Stimulated activated CD8-positive, alpha-beta memory T cell treated with anti-CD3 and anti-CD28 coated beads, Interleukin-12 subunit alpha, Interleukin-12 subunit beta, amount 100 ng/mL, for 24 hours (primary cell): Measurements from ENCODE around the gene KIF2C.
A peak's percentile ranks its signal among the peaks of the same experiment; 100 is the strongest.
"Not testable (repeated sequence)": the region's sequence is repeated elsewhere in the genome, so short reads cannot be mapped to it uniquely, and the experiment has no call there.

Experiments
- DNase-seq: peaks from one replicate; pipeline ENCODE4 v3.0.0-alpha.2; 2020; ENCODE audit errors: extremely low read depth

KIF2C gene

DNA sequence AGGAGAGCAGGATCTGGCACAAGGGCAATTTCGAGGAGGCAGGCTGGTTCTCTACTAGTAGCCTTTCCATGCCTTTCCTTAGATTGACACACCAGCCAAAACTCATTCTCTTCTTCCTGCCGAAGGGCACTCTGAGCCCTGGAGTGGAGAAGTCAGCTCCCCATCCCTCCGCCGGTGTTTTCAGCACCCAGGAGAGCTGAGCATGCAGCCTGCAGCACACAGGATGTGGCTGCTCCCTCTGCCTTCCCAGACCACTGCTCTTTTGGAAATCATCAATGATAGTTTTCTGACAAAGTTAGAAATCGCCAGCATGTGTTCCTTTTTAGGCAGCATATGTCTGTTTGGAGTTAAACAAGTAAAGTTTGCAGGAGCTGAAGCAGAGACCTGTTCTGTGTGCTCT lies 20.3 kb upstream of the KIF2C start:
- no peak for DNase-seq

DNA sequence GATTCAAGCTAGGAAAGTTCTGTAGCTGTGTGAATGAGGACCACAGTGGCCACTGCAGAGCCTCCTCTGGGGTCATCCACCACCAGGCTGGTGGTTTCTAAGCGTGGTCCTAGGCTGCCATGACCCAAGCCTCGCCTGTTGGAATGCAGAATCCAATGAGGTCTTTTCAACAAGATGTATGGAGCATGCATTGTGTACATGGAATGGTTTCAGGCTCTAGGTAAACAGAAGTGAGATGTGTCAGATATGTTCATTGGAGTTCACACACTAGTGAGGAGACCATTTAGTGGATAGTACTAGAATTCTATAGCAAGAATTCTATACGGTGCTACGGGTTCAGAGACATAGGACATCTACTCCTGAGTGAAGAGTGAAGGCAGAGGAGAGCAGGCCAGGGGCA lies 19.4 kb upstream of the KIF2C start:
- no peak for DNase-seq

DNA sequence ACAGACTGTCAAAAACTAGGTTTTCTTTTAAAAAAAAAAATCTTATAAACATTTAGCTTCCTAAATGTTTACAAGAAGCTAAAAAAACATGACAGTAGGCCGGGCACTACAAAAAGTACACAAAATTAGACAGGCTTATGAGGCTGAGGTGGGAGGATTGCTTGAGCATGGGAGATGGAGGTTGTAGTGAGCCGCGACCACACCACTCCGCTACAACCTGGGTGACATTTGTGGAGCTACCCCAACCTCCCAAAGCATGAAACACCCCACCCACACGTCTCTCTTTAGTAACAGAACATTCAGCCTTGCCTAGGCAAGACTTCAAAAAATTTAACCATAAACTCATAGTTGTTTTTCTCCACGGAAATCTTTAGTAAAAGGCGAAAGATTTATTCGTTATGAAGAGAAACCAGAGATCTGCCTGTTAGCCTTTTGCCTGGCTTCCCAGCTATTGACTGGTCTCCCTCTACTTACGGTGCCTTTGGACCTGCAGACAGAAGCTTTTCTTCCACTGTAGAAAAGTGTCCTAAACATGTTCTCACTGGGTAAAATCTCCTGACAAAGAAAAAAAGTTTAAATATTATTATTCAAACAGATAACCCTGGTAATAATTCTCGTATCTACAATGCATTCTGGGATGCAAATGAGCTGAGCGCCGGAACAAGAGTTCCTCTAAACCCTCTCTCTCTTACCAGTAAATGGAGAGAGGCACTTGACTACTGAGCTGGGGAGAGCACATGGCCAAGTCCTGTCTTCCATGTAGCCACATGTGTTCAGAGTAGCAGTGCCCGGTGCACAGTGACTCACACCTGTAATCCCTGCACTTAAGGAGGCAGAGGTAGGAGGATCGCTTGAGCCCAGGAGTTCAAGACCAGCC lies 17.9 kb upstream of the KIF2C start:
- peak; percentile 66 for DNase-seq

DNA sequence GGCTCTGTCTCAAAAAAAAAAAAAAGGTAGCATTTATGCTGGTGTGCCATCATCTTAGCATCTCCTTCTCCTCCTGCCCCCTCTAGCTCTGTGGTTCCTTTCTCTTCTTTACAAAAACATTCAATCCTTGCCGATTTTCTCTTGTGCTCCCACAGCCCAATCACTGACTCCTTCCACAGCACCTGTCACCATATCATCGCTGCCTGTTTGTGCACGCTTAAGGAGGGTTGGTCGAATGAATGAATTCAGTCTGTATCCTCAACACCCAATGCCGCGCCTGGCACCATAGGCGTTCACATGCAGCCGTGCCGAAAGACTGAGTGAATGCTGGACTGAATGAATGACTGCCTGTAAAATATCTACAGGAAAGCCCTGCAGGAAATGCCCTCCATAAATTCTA lies 16.6 kb upstream of the KIF2C start:
- DNase-seq = no peak

- no peak for DNase-seq
Observed at GRCh38 chr1:44723496-44724295, 15.9 kb upstream of the KIF2C start.

- no peak for DNase-seq
Observed at GRCh38 chr1:44724296-44724954, 15.2 kb upstream of the KIF2C start.

- DNase-seq = no peak
Observed at GRCh38 chr1:44724955-44725698, 14.5 kb upstream of the KIF2C start.

- peak; percentile 88 for DNase-seq
Observed at GRCh38 chr1:44730741-44731512, 8.7 kb upstream of the KIF2C start, which contains the start of gene RNU5D-1. TSS of gene RNU5D-1 (minus strand) at chr1:44731170.

DNA sequence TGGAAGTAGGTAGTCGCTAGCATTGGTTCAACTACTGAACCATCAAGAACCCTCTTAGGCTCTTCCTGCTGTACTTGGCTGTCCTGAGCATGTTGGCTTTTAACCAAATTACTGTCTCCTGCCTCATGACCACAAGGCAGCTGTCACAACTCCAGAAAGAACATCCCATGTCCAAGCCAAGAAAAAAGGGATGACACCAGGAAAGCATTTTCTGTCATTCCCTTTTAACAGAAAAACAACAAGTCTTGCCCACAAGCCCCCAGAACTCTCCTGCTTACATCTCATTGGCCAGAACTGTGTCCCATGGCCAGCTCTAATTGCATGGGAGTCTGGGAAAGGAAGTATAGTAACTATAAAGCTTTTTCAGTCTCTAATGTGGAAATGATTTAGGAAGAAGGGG lies 6.3 kb upstream of the KIF2C start:
- no peak for DNase-seq

DNA sequence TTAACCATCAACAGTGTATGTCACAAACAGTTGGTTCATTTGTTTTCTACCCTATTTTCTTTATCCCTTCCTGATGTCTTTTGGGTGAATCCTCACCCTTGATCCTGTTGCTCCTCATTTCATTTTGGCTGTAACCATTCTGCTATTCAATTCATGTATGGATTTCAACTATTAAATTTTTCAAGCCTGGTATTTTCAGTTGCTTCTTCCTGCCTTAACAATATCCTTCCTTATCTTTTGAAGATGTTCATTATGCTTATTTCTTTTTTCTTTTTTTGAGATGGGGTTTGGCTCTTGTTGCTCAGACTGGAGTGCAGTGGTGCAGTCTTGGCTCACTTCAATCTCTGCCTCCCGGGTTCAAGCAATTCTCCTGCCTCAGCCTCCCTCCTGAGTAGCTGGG lies 5.9 kb upstream of the KIF2C start:
- no peak for DNase-seq

GRCh38 chr1:44735992-44736391 lies 3.6 kb upstream of the KIF2C start:
- DNase-seq = no peak

DNA sequence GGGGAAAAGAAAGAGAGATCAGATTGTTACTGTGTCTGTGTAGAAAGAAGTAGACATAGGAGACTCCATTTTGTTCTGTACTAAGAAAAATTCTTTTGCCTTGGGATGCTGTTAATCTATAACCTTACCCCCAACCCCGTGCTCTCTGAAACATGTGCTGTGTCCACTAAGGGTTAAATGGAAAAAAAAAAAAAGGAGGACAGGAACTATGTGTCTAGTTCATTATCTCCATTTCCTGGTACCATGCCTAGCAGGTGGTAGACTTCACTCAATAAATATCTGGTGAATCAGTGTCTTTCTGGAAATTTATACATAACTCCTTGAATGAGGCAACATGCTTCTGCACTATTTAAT lies 707 bp upstream of the KIF2C start:
- DNase-seq = not testable (repeated sequence)

DNA sequence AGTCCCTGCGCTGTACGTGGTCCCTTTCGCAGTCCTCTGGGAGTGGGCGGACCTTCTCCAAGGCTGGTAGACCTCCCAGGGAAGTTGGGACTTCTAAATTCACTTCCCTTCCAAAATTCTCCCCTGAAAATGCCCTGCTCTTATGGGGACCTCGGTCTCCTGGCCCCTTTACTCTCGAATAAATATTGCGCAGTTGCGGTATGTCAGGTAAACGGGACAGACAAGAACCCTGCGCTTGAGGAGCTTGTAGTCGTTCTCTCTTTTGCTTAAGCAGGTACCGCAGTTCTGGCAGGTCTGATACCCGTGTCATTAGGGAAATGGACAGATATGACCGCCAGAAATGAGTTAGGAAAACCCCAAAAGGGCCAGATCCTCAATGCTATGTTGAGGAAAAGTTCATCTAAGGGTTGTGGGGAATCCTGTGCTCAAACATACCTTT lies 561 bp downstream of the KIF2C start:
- no peak for DNase-seq

- no peak for DNase-seq
Observed at GRCh38 chr1:44743211-44743610, 3.6 kb downstream of the KIF2C start.

GRCh38 chr1:44747878-44748277 lies 8.2 kb downstream of the KIF2C start:
- DNase-seq = no peak

DNA sequence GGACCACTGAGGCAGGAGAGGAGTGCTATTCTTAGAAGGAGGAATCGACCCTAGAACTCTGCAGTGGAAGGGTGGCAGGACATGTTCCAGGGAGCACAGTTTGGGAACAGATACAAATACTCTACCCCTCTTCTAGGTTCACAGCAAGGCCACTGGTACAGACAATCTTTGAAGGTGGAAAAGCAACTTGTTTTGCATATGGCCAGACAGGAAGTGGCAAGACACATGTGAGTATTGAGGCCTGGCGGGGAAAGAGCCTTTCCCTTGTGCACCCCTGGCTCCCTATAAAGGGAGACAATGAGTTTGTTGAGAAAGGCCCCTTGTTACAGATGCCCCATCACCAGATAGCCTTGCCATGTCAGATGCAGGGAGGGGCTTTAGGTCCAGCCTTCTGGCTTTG lies 17.8 kb downstream of the KIF2C start:
- DNase-seq = no peak

- no peak for DNase-seq
Observed at GRCh38 chr1:44759077-44759476, 19.4 kb downstream of the KIF2C start.

DNA sequence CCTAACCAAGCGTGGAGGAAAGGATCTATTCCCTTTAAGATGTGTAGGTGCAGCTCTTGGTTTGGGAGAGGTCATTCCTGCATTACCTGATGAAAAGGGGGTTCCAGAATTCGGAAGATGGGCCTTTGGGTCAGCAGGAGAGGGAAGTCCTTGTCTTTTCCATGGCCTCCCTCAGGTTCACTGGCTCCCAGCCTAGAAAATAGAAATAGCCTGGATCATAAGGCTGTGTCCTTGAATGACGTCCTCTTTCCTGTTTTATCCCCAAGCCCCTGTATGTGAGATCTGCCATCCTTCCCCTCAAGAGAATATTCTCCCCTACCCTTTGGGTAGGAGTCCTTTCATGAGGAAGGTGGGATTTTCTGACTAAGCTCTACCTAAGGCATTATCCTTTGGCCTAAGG lies 21.2 kb downstream of the KIF2C start:
- DNase-seq = no peak

DNA sequence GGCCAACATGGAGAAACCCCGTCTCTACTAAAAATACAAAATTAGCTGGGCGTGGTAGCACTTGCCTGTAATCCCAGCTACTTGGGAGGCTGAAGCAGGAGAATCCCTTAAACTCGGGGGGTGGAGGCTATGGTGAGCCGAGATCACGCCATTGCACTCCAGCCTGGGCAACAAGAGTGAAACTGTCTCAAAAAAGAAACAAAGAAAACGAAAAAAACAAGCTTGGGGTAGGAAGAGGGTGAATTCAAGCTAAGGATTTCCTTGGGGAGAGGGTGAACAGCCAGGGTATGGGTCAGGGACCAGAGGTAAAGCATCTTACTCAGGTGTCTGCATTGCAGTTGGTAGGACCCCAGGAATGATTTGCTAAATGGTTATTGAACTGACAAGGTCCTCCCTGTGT lies 26.8 kb downstream of the KIF2C start:
- not testable (repeated sequence) for DNase-seq

GRCh38 chr1:44775078-44775929 lies 35.7 kb downstream of the KIF2C start, which contains the start of gene RPS8:
TSS of gene RPS8 (plus strand) at chr1:44775540. CDS start at chr1:44775597, 57 bp downstream.
- peak; percentile 86 for DNase-seq
